GM12878 (cell line): ENCODE results near the gene ZNF462.

Experiments used
- EGR1 ChIP-seq, 2 experiments: IDR thresholded peaks; 1 replicate in 1 of 2; 2 replicates in 1 of 2; pipeline ENCODE4 v1.6.1; 2011 to 2012; ENCODE audit warnings: low read depth in 2 of 2, low read length in 2 of 2, borderline replicate concordance in 1 of 2, mild to moderate bottlenecking in 1 of 2, moderate library complexity in 1 of 2
- MTA2 ChIP-seq: fragments of 450-650 bp; IDR thresholded peaks from 2 replicates; pipeline ENCODE4 v1.6.1; 2016; ENCODE audit warnings: low read depth, mild to moderate bottlenecking, moderate library complexity
- NBN ChIP-seq: fragments of 450-650 bp; IDR thresholded peaks from 2 replicates; pipeline ENCODE4 v1.6.1; 2016

GRCh38 chr9:106925392-106925791, 62.4 kb downstream of the ZNF462 start:
- TF ChIP-seq EGR1 (IDR thresholded peaks at IDR 0.05; ENCODE audit: borderline replicate concordance in 1 of 2, low read depth in 2 of 2, low read length in 2 of 2): no peak
- TF ChIP-seq NBN: no peak
- TF ChIP-seq MTA2: no peak
